Cardiac muscle cell (in vitro differentiated cells and primary cell): ENCODE results near the gene KCNK18. TPM values are rescaled to one million over a fixed set of nuclear protein-coding genes. Genes with fewer than 3 reads are reported as not detected.

Source experiments
- DNase-seq, 2 donors: peaks; one replicate each; pipeline versions ENCODE4 v3.0.0 to v3.0.0-alpha.2; 2010 to 2017; ENCODE audit warnings: low read depth in 1 of 2, low spot score in 1 of 2
- H3K27ac ChIP-seq: fragments of 200-600 bp; sonication (generic); 2 replicates; pipeline ENCODE4 v1.5.1; 2016
- H3K27me3 ChIP-seq: fragments of 200-600 bp; sonication (generic); 2 replicates; pipeline ENCODE4 v1.6.0; 2016; ENCODE audit warnings: control low read depth
- H3K36me3 ChIP-seq: fragments of 200-600 bp; sonication (generic); 2 replicates; pipeline ENCODE4 v1.5.1; 2016; ENCODE audit warnings: control low read depth
- H3K4me1 ChIP-seq: fragments of 200-600 bp; sonication (generic); 2 replicates; pipeline ENCODE4 v1.8.1; 2017; ENCODE audit warnings: low read depth, mild to moderate bottlenecking, mixed run types
- H3K4me3 ChIP-seq: fragments of 200-600 bp; sonication (generic); 2 replicates; pipeline ENCODE4 v1.5.1; 2016; ENCODE audit warnings: mild to moderate bottlenecking
- H3K9me3 ChIP-seq: fragments of 200-600 bp; sonication (generic); 2 replicates; pipeline ENCODE4 v1.5.1; 2017; ENCODE audit warnings: low read depth, mild to moderate bottlenecking, control low read depth
- CTCF ChIP-seq: IDR thresholded peaks from 2 replicates; pipeline ENCODE4 v1.5.1; 2012; ENCODE audit warnings: low read depth, mild to moderate bottlenecking, low read length
- polyA plus RNA-seq: library from polyadenylated mRNA; unstranded; fragments of >200 nt; fragmentation: Nextera tagmentation; extraction: Ambion mirVana; gene quantifications from 2 replicates; pipeline ENCODE4 v1.2.1, GENCODE V29; 2016
- total RNA-seq: library from RNA; depleted of rRNA; stranded (reverse); fragments of >200 nt; gene quantifications from 2 replicates; pipeline ENCODE4 v1.2.3, GENCODE V29; 2016

The KCNK18 gene
- total and polyA plus RNA-seq, 2 experiments from 2014 or later = not detected

- Histone ChIP-seq H3K4me3 (peak overlapping the region; percentile 24), H3K27me3 (peaks cover 66% of the 10 kb centered on the region), H3K36me3 (no peaks in the 10 kb centered on the region), H3K27ac (no peak overlapping the region), H3K9me3 (no peaks in the 10 kb centered on the region), H3K4me1 (peaks cover 1% of the 10 kb centered on the region)
- no peak for TF ChIP-seq CTCF
- peak; percentile 12 to 61 for DNase-seq
Measured at GRCh38 chr10:117241541-117242462, 44.5 kb downstream of the KCNK18 start.

GRCh38 chr10:117242463-117242832 is 45.2 kb downstream of the KCNK18 start:
- DNase-seq = no peak
- H3K9me3 ChIP-seq = no peaks in the 10 kb centered on the region
- peaks cover 66% of the 10 kb centered on the region for H3K27me3 ChIP-seq
- no peaks in the 10 kb centered on the region for H3K4me1 ChIP-seq
- no peak overlapping the region for H3K27ac ChIP-seq
- no peaks in the 10 kb centered on the region for H3K36me3 ChIP-seq
- H3K4me3 ChIP-seq = no peak overlapping the region
- no peak for TF ChIP-seq CTCF

GRCh38 chr10:117246997-117247671 is 49.8 kb downstream of the KCNK18 start:
- peaks cover 12% of the 10 kb centered on the region for H3K4me1 ChIP-seq
- no peak for DNase-seq
- no peak for TF ChIP-seq CTCF
- no peak overlapping the region for H3K27ac ChIP-seq
- no peaks in the 10 kb centered on the region for H3K9me3 ChIP-seq
- H3K4me3 ChIP-seq = no peak overlapping the region
- no peaks in the 10 kb centered on the region for H3K36me3 ChIP-seq
- peaks cover 34% of the 10 kb centered on the region for H3K27me3 ChIP-seq

GRCh38 chr10:117248750-117249465 is 51.6 kb downstream of the KCNK18 start:
- Histone ChIP-seq H3K27me3 (peaks cover 16% of the 10 kb centered on the region), H3K9me3 (no peaks in the 10 kb centered on the region), H3K4me3 (no peak overlapping the region), H3K27ac (no peak overlapping the region), H3K36me3 (no peaks in the 10 kb centered on the region), H3K4me1 (peaks cover 12% of the 10 kb centered on the region)
- DNase-seq = peak in 1 of 2 donors; percentile 7
- TF ChIP-seq CTCF = no peak

GRCh38 chr10:117249493-117250093 is 52.3 kb downstream of the KCNK18 start:
- TF ChIP-seq CTCF = no peak
- no peak overlapping the region for H3K27ac ChIP-seq
- peaks cover 10% of the 10 kb centered on the region for H3K27me3 ChIP-seq
- H3K4me1 ChIP-seq = peaks cover 12% of the 10 kb centered on the region
- H3K4me3 ChIP-seq = no peak overlapping the region
- no peaks in the 10 kb centered on the region for H3K36me3 ChIP-seq
- no peaks in the 10 kb centered on the region for H3K9me3 ChIP-seq
- DNase-seq = no peak
